B cell (primary cell): Measurements from ENCODE around the gene CD6.

Experiments
- EZH2 ChIP-seq: IDR thresholded peaks from 2 replicates; pipeline ENCODE4 v1.6.1; 2012; ENCODE audit warnings: borderline replicate concordance, low read depth, mild to moderate bottlenecking, moderate library complexity, low read length; ENCODE audit not compliant: insufficient read depth, poor library complexity, severe bottlenecking
- TF ChIP-seq, protein P1 (sequence below): fragments of 200-600 bp; IDR thresholded peaks from one replicate; pipeline ENCODE4 v1.8.0; 2022; ENCODE audit warnings: antibody characterized with exemption, mild to moderate bottlenecking

DNA sequence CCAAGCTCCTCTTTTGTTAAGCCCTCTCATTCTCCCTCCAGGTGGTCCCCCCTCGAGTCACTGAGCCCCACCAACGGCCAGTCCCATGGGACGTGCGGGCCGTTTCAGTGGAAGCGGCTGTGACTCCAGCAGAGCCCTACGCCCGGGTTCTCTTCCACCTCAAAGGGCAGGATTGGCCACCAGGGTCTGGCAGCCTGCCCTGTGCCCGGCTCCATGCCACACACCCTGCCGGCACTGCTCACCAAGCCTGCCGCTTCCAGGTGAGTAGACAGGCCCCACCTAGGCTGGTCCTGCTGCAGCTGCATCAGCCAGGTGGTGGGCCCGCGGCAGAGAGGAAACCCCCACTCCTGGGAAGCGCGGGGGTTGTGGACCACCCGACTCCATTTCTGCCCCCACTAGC lies 43.9 kb upstream of the CD6 start:
- TF ChIP-seq, protein P1, sequence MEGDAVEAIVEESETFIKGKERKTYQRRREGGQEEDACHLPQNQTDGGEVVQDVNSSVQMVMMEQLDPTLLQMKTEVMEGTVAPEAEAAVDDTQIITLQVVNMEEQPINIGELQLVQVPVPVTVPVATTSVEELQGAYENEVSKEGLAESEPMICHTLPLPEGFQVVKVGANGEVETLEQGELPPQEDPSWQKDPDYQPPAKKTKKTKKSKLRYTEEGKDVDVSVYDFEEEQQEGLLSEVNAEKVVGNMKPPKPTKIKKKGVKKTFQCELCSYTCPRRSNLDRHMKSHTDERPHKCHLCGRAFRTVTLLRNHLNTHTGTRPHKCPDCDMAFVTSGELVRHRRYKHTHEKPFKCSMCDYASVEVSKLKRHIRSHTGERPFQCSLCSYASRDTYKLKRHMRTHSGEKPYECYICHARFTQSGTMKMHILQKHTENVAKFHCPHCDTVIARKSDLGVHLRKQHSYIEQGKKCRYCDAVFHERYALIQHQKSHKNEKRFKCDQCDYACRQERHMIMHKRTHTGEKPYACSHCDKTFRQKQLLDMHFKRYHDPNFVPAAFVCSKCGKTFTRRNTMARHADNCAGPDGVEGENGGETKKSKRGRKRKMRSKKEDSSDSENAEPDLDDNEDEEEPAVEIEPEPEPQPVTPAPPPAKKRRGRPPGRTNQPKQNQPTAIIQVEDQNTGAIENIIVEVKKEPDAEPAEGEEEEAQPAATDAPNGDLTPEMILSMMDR, result no peak
- TF ChIP-seq EZH2, result no peak
